ENCODE measurements around the gene C10orf71.

Gene C10orf71

DNA sequence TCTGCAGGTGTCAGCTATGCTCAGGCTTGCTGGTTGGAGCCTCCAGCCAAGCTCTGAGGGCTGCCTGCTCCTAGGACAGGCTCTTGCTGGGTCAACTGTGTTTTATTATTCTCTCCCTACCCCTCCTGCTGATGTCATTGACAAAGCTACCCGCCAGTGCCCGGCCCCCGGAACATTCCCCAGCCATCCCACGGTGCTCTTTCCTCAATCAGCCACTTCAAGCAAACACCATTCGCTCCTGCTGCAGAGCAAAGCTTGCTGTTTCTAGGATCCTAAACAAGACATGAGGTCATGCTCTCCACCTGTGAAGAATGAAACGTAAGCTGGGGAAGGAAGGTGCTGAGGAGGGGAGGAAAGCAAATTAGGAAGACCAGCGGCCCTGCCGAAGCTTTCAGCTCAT is 2.1 kb upstream of the C10orf71 start:
- DNase-seq: no peak

DNA sequence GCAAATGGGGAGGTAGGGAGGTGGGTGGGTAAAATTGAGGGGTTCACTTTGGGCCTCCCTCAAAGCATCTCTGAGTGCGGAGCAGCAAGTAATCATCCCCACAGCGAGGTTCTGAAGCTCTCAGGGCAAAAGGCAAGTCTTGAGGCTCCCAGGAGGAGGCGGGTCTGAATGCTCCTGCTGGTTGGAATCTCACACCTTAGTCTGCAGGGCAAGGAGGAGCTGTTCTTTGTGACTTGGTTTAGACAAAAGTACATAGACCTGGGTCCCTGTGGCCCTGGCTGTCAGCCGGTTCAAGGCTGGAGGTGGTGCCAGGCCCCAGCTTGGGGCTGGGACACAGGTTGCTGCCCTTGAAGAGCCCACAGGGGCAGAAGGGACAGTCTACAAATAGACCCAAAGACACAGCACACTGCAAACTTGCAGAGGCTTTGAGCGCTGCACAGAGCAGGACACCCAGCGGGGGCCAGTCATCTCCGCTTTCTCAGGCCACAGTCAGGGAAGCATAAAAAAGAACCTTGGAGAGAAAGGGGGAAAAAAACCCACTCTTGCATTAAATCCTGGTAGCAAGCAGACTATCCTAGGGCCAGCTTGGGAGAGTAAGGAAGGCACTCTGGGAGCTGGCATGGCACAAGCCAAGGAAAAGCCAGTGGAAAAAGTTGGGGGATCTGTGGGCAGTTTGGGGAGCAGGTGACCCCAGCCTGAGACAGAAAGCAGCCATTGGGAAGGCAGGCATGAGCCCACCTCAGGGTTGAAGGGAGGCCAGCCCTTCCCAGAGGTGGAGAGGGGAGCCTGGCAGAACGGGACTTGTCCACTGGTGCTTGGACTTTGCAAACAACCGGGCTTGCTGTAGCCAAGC is 926 bp upstream of the C10orf71 start:
- no peak for DNase-seq

DNA sequence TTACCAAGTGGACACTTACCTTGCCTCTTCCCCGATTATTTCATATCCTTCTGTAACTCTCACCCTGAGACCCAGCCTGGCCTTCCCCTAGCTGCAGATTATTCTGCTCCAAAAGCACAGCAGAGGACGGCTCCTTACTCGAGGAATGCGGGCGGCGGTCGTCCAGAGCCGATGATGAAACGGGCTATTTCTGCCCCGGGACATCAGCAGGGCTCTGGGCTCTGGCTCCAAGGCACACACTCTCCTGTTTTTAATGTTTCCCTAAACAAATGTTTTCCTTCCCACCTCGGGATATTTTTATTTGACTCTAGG is 343 bp upstream of the C10orf71 start:
- DNase-seq: no peak

DNA sequence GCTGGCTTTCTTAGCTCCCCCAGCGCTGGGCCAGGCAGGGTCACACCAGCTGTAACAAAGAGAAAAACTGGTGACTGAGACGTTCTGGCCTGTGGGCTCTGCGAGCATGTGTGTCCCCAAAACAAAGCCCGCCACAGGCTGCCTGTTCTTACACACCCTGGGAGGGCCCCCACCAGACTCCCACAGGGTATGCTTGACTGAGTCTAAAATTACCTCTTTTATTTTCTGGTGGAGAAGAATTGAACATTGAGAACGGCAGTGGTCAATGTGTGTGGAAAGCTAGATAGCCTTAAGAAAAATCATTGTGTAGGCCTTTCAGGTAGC is 808 bp downstream of the C10orf71 start:
- no peak for DNase-seq

DNA sequence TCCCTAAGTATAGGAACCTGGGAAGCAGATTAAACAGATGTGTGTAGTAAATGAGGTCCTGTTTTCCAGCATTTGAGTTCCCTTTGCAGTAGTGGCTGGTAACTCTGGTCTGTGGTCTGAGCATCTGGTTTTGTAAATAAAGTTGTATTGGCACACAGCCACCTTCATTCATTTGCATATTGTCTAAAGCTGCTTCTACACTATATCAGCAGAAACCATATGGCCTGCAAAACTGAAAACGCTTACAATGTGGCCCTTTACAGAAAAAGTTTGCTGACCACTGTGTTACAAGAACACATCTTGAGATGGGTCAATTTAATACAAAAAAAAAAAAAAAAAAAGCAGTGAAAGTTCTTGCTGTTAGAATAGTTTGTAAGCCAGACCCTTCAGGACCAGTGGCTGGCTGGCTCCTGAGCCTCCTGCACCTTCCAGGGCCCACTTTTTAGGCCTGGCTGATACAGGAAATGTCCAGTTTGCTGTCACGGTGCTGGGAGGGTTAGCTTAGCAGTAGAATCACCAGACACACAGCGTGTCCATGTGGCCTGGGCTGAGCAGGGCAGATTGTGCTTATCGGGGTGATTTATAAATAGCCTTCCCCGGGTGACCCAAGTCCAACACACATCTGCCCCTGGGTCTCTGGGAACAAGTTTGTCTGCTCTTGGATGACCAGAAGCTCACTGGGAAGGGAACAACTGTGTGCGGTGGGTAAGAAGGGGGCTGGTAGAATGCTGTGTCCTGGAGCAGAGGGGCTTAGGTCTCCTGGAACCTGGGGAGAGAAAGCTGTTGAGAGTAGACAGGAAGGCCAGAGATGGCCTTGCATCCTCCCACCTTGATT is 1.4 kb downstream of the C10orf71 start:
- DNase-seq: no peak

DNA sequence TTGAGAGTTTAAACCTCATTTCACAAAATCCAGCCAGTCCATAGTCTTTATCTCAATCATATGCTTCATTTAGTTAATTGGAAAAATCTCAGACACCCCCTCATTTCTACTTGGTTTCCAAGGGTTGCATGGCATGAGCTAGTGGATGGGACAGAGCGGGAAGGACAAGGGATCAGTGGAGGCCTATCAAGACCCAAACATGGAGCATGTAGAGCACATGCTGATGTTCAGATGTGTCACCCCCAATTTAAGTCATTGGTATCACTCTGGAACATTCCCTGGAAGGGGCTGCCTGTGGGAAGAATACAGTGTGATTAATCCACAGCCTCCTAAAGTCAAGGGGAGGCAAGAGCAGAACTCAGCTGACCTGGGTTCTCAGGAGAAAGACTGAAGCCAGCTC is 2.3 kb downstream of the C10orf71 start:
- no peak for DNase-seq

DNA sequence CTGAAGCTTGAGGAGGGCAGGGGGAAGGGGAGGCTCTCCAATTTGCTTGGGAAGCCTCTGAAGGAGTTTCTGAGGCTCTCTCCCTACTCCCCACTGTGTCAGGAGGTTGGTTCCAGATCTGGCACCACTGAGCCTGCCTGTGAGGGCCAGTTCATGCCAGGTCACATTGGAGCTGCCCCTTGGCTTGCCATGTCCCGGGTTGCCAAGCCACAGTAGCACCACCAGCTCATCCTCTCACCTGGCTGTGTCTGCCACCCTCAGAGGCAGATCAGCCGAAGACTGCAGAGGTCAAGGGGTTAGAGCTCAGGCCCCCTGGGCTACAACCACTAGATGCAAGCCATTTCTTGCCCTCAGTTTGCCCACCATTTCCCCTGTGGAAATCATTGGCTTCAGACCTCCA is 3.1 kb downstream of the C10orf71 start:
- no peak for DNase-seq

DNA sequence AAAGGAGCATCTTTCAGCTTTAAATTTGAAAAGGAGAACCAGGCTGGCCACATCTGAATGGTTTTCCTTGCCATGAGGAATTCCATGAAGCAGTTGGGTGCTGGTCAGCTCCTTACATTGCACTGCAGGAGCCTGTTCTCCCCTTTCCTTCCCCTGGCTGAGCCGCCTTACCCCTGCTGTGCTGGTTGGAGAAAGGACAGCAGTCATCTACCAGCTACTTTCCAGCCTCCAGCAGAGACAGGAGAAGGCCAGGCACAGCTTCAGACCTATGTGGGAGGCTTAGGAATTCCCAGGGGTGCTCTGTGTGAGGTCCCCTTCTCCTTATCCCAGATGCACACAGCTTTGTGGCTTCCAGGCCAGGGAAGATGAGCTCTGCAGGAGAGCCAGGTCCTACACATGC is 4.7 kb downstream of the C10orf71 start:
- DNase-seq: no peak

DNA sequence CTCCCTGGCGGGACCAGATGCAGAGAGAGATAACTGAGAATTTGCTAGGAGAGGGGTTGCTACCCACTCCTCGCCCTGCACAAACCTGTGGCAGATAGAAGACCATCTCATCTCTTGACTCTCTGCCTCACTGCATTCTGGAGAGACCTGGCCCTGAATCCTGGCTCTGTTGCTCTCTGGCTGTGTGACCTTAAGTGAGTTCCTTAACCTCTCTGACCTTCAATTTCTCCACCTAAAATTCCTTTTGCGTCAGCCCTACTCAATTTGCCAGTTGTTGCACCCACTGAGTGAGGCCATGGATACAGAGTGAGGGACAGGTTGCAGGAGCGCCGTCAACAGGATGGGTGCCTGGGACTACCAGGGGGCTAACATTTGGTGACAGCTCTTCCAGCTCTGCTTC is 5.2 kb downstream of the C10orf71 start:
- no peak for DNase-seq

DNA sequence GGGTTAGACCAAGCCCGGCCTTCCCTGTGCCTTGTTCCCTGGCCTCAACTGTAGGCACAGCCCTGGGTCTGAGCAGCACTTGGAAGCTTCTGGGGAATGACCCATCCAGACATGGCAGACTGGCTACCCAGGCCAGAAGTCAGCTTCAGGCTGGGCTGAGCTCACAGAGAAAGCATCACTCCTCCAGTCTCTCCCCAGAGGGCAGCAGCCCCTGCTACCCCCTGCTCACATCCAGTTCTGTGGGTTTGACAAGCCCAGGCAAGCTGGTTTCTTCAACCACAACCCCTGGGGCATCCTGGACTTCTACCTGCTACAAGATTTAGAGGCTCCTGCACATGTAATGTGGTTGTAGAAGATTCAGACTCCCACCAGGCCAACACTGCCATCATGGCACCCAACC is 9.0 kb downstream of the C10orf71 start:
- DNase-seq: no peak

DNA sequence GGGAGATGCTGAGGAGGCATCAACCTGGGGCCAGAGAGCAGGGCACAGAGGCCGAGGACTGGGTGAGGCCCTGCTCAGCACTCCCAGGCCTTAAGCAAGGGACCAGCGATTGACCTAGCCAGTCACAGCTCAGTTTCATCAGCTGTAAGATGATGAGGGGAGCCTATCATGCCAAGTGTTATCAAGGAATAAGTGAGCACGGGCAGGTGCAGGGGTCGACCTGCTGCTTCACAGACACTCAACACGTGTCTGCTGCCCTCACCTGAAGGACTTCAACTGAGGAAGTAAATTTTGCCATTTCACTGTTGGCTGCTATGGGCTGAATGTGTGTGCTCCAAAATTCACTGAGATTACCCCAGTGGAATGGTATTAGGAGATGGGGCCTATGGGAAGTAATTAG is 9.9 kb downstream of the C10orf71 start:
- DNase-seq: no peak

DNA sequence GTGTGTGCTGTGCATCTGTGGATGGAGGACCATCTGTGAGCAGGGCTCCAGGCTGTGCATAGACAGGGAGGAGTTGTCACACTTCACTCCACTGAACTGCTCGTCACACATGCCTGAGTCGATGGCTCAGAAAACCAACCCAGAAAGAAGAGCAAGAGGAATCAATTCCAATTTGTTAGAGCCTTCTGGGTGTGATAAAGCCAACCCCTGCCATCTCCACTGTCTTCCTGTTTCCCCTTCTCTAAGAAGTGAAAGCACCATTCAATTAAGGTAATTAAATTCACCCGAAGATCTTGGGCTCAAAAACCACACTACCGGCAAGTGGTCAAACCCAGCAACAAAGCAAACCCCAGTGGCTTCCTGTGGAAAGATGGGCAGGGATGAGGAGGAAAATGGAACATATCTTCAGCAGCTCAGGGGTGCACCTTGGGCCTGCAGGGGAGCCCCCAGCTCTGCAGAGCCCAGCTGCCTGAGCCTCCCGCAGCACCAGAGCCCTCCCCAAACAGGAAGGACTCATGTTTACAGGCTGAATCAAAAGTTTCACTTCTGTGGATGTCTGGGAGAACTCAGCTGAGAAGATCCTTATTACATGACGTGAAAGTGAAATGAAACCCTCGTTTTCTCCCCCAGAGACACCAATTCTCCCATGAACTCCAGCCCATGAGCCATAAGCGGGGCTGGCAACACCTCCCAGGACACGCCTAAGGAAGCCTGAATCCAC is 10.9 kb downstream of the C10orf71 start:
- no peak for DNase-seq

DNA sequence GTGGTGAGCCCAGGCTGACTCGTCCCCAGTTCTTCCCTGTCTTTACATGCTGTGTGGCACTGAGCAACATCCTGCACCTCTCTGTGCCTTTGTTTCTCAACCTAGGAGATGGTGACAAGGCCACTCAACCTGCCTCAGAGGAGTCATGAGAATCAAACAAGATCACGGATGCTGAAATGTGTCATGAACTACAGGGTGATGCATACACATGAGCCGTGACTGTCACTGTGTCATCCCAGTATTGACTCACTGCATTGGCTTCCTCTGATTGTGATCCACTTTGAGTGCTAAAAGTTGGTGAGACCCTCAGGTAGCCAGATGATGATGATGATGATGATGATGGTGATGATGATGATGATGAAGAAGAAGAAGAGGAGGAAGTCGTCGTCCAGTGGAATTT is 11.5 kb downstream of the C10orf71 start:
- DNase-seq: no peak

DNA sequence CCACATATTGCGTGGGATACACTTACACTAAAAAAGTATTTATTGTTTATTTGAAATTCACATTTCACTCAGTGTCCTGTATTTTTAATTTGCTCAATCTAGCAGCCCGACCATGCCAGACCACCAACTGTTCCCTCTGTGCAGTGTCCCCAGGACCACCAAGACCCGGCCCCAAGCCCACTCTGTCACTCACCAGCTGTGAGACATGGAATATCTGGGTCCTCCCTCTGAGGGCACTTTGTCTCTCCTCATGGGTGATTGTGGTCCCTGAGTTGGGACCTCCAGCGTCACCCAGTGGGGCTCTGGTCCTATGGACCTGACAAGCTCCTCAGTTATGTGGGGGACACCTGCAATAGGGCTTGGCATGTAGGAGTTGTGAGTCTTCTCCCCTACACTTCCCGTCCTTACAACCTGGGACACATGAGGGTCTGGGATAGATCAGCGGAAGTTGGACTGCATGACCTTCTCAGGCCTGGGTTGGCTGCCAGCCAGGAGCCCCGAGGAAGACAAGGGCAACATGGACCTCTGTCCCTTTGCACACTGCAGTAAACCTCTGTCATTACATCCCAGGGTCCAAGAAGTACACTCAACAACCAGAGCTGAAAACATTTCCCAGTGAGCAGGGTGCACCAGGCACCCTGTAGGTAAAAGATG is 12.1 kb downstream of the C10orf71 start:
- DNase-seq: no peak

DNA sequence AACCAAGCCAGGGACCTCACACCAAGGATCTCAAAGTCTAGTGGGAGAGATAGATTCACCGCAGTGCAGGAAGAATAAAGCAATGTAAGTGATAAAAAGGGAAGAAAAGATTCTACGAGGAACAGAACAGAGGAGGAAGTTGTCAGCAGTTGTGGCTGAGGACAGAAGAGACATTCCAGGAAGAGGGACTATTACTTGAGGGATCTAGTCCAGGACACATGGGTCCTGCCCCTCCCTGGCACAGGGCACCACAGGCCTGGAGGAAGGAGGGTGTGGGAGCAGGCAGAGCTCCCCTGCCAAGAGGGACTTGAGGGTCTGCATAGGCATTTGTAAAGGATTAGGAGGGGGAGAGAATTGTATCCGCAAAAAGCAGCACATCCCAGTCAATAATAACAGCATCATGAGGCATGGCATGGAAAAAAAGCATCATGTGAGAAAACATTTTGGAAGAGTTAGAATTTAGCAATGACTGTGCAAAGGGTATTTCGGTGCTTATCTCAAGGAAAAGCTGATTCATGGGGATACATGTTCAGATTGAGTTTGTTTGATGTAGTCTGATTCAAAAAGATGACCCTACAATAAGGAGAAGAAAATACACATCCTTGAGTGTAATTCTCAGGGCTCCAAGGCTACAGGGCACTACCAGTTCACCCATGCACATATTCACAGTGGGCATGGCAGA is 12.7 kb downstream of the C10orf71 start:
- DNase-seq: no peak

DNA sequence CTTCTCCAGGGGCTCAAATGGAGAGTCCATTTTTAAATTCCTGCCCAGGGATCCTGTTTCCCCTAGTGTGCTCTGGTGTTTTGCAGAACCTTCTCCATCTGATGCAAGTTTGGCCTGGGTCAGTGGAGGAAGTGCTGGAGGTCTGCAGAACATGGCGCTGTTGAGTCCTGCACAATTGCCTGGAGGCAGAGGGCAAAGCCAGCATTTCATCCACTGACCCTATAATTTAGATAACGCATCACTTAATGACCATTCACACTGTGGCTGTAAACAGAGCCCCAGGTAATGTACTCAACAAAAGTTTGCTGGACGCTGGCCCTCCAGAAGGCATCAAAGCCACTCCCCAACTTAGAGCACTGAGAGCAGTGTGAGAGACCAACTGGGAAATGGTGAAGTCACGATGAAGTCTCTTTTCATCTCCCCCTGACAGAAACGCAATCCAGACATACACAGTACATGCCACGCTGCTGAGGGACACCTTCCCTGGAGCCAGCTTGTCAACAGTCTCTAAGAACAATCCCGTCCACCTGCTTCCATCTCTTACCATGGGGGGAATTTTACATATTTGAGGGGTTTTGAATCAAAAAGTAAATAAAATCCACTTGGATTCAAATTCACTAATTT is 13.4 kb downstream of the C10orf71 start:
- no peak for DNase-seq

DNA sequence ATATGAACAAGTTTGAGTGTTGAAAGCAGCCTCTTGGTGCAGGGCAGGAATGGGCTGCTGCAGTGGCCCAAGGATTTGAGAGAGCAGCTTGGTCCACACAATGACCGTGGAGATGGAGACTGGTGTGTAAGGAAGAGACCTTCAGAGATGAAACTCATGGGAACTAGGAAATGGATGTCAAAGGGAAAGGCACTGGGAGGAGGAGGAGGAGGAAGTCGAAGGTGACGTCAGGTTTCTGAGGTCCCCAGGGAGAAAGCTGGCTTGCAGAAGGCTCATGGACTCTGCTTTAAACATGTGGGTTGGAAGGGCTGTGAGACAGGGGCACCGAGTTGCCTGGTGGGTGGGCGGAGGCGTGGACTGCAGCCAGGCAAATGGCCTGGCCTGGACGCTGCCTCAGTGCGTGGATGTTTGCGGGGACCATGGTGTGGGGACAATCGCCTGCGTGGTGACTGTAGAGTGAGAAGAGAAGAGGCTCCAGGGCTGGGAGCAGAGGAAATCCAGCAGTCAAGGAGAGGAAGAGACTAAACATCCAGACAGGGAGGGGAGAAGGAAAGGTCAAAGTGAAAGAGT is 14.6 kb downstream of the C10orf71 start:
- no peak for DNase-seq

DNA sequence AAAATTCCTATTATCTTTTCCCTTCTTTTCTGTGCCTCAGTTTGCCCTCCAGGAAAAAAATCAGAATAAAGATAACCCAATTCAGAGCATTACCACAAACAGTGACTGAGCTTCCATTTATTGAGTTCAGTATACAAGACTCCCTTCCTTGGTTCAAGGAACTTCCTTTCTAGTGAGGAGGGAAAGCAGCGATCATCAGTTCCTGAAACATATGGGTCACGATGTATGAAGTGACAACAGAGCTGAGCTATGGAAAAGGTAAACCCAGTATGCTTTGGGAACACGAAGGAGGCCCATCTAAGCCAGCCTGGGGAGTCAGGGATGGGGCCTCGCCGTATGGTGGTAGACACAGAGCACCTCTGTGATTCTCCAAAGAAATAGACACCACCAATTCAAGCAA is 15.8 kb downstream of the C10orf71 start:
- DNase-seq: no peak

DNA sequence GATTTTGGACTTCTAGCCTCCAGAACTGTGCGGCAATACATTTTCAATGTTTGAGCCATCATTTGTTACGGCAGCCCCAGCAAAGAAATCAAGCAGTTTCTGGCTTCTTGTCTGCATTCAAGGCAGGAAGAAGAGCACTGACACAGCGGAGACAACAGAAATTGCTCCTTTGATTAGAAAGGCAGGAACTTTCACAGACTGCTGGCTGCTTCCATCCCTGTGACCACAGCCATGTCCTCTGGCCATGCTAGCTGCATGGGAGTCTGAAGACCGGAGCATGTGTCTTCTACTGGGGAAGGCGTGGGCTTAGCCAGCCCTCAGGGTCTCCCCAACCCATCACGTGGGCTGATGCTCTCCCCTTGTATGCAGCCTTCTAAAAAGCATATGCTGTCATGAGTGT is 19.1 kb downstream of the C10orf71 start:
- DNase-seq: no peak

DNA sequence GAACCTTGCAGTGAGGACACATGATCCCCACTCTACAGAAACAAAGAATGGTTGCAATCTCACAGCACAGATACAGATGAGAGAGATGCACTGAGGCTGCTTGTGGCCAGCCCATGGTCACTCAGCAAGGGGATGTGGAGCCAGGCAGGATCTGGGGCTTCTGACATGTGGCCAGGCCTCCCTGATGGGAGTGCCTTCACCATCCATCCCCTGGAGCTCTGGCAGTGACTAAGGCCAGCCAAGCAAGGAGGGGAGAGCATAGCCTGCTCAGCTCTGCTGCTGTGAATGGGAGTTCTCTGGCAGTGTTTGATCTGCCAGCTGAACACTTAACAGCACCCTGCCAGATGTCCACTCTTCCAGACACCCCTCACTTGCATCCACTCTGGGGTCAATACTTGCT is 19.8 kb downstream of the C10orf71 start:
- no peak for DNase-seq

DNA sequence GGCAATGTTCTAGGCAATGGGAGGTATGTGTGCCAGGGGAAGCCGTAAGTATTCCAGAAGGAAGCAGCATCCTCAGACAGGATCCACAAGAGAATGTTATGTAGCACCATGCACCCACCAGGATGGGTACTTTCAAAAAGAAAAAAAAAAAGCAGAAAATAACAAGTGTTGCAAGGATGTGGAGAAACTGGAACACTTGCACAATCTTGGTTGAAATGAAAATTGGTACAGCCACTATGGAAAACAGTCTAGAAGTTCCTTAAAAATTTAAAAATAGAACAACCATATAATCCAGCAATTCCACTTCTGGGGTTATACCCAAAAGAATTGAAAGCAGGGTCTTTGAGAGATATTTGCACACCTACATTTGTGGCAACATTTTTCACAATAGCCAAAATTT is 20.2 kb downstream of the C10orf71 start:
- DNase-seq: no peak

DNA sequence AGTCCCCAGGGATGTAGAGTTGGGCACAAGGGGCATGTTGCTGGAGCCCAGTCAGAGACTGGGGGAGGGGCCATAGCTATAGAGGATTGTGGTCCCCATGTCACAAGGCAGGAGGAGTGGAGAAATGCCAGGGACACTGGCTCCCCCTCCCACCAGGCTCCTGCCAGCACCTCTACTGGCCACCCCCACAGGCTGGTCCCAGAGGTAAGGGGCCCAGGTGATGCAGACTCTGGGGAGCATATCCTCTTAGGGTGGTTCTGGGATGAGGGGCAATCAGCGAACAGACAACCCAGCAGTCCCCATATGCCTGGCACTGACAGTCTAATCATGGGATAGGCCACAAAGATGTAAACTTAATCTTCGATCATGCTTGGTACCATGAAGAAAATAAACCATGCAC is 21.2 kb downstream of the C10orf71 start:
- no peak for DNase-seq

Data from activated CD4-positive, alpha-beta T cell treated with anti-CD3 and anti-CD28 coated beads, Interleukin-2, amount 50 U/mL, for 4 hours (primary cell).